Measurements from ENCODE around the gene TPRX2. TPM values are rescaled to one million over a fixed set of nuclear protein-coding genes. Genes with fewer than 3 reads are reported as not detected.
"Not testable (repeated sequence)": the region's sequence is repeated elsewhere in the genome, so short reads cannot be mapped to it uniquely, and the experiment has no call there.

TPRX2 gene
- total and polyA plus RNA-seq, 2 donors (not counting 1 experiment from before 2014, with no cell fraction given): not detected

DNA sequence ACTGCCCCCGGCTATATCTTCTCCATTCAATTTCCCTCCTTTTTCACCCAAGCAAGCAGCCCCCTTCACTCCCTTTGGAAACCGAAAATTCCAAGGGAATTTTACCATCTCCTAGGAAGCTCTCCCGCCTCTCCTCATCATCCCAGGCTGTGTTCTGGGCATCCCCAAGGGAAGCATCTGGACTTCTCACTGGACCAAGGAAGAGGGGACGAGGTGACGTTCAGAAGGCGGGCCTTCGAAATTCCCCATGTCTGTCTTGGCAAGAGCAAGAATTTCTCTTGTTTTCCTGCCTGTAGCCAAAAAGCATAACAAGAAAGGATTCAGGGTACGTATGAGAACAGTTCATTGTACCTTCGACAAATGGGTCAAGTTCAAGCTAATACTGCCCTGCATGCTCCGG lies 6.1 kb downstream of the TPRX2 start:
- no peaks in the 10 kb centered on the region for H3K9me3 ChIP-seq (ENCODE audit: control insufficient read depth, insufficient read depth, low read depth, low read length)
- H4K20me1 ChIP-seq (ENCODE audit: control insufficient read depth, extremely low read depth, insufficient read depth, low read length): no peaks in the 10 kb centered on the region
- no peak overlapping the region for H3K4me3 ChIP-seq (replicated peaks in 1 of 4; ENCODE audit: control extremely low read depth in 1 of 4, insufficient read depth in 1 of 4, low read depth in 3 of 4, low read length in 4 of 4)
- no peak overlapping the region for H3K4me2 ChIP-seq (ENCODE audit: extremely low read depth, insufficient read depth, low read length)
- DNase-seq (ENCODE audit: low read depth in 2 of 2): no peak
- no peak overlapping the region for H3K9ac ChIP-seq (ENCODE audit: insufficient read depth, low read length)
- no peaks in the 10 kb centered on the region for H3K79me2 ChIP-seq (ENCODE audit: control insufficient read depth, insufficient read depth, low read length)
- no peaks in the 10 kb centered on the region for H3K27me3 ChIP-seq (ENCODE audit: control insufficient read depth, insufficient read depth, low read length)
- H3K4me1 ChIP-seq (ENCODE audit: control insufficient read depth, extremely low read depth, insufficient read depth, low read length): no peaks in the 10 kb centered on the region
- H3K27ac ChIP-seq (ENCODE audit: insufficient read depth, low read length): no peak overlapping the region
- H2AFZ ChIP-seq (ENCODE audit: low read length): no peak overlapping the region
- no peak for TF ChIP-seq EZH2 (IDR thresholded peaks at IDR 0.05; ENCODE audit: low read length, missing control alignments)
- TF ChIP-seq, protein P1, sequence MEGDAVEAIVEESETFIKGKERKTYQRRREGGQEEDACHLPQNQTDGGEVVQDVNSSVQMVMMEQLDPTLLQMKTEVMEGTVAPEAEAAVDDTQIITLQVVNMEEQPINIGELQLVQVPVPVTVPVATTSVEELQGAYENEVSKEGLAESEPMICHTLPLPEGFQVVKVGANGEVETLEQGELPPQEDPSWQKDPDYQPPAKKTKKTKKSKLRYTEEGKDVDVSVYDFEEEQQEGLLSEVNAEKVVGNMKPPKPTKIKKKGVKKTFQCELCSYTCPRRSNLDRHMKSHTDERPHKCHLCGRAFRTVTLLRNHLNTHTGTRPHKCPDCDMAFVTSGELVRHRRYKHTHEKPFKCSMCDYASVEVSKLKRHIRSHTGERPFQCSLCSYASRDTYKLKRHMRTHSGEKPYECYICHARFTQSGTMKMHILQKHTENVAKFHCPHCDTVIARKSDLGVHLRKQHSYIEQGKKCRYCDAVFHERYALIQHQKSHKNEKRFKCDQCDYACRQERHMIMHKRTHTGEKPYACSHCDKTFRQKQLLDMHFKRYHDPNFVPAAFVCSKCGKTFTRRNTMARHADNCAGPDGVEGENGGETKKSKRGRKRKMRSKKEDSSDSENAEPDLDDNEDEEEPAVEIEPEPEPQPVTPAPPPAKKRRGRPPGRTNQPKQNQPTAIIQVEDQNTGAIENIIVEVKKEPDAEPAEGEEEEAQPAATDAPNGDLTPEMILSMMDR (conservative IDR thresholded peaks at IDR 0.05 in 1 of 2, IDR thresholded peaks at IDR 0.05 in 1 of 2; ENCODE audit: low read depth in 1 of 2, low read length in 2 of 2): no peak
- H3K36me3 ChIP-seq (ENCODE audit: control insufficient read depth, insufficient read depth, low read length): no peaks in the 10 kb centered on the region

DNA sequence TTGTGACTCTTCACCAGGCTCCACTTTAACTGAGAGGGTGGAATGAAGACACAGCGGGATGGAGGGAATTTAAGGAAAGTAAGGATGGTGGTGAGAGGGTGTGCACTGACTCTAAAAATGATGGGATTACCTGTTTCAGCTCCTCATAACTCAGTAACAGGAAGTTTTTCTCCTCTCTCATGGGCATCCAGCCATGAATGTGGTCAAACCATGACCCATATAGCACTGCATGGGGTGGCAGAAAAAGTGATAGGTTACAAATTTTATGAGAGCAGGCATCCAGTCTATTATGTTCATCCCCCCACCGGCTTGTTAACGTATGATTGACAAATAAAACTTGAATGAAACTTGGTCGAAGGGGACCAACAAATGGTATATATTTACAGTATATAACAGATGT lies 19.9 kb downstream of the TPRX2 start:
- Histone ChIP-seq H3K27me3 (ENCODE audit: control insufficient read depth, insufficient read depth, low read length) (no peaks in the 10 kb centered on the region), H3K4me1 (ENCODE audit: control insufficient read depth, extremely low read depth, insufficient read depth, low read length) (no peaks in the 10 kb centered on the region), H3K4me2 (ENCODE audit: extremely low read depth, insufficient read depth, low read length) (no peak overlapping the region), H3K9me3 (ENCODE audit: control insufficient read depth, insufficient read depth, low read depth, low read length) (no peaks in the 10 kb centered on the region), H3K36me3 (ENCODE audit: control insufficient read depth, insufficient read depth, low read length) (no peaks in the 10 kb centered on the region), H3K4me3 (replicated peaks in 1 of 4; ENCODE audit: control extremely low read depth in 1 of 4, insufficient read depth in 1 of 4, low read depth in 3 of 4, low read length in 4 of 4) (no peak overlapping the region), H3K9ac (ENCODE audit: insufficient read depth, low read length) (no peak overlapping the region), H2AFZ (ENCODE audit: low read length) (no peak overlapping the region), H3K27ac (ENCODE audit: insufficient read depth, low read length) (no peak overlapping the region), H3K79me2 (ENCODE audit: control insufficient read depth, insufficient read depth, low read length) (no peaks in the 10 kb centered on the region), H4K20me1 (ENCODE audit: control insufficient read depth, extremely low read depth, insufficient read depth, low read length) (no peaks in the 10 kb centered on the region)
- no peak for DNase-seq (ENCODE audit: low read depth in 2 of 2)
- TF ChIP-seq EZH2 (IDR thresholded peaks at IDR 0.05; ENCODE audit: low read length, missing control alignments): no peak
- TF ChIP-seq, protein P1 (conservative IDR thresholded peaks at IDR 0.05 in 1 of 2, IDR thresholded peaks at IDR 0.05 in 1 of 2; ENCODE audit: low read depth in 1 of 2, low read length in 2 of 2): no peak

DNA sequence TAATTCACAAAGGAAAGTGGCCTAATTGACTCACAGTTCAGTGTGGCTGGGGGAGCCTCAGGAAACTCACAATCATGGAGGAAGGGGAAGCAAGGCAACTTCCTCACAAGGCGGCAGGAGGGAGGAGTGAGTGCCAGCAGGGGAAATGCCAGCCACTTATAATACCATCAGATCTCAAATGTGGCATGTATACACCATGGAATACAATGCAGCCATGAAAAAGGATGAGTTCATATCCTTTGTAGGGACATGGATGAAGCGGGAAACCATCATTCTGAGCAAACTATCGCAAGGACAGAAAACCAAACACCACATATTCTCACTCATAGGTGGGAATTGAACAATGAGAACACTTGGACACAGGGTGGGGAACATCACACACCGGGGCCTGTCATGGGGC lies 20.4 kb downstream of the TPRX2 start:
- not testable (repeated sequence) for H4K20me1 ChIP-seq (ENCODE audit: control insufficient read depth, extremely low read depth, insufficient read depth, low read length); H3K27ac ChIP-seq (ENCODE audit: insufficient read depth, low read length); H3K27me3 ChIP-seq (ENCODE audit: control insufficient read depth, insufficient read depth, low read length); H3K36me3 ChIP-seq (ENCODE audit: control insufficient read depth, insufficient read depth, low read length); H3K79me2 ChIP-seq (ENCODE audit: control insufficient read depth, insufficient read depth, low read length); H3K4me2 ChIP-seq (ENCODE audit: extremely low read depth, insufficient read depth, low read length); H3K4me1 ChIP-seq (ENCODE audit: control insufficient read depth, extremely low read depth, insufficient read depth, low read length); H3K9me3 ChIP-seq (ENCODE audit: control insufficient read depth, insufficient read depth, low read depth, low read length); H2AFZ ChIP-seq (ENCODE audit: low read length); H3K9ac ChIP-seq (ENCODE audit: insufficient read depth, low read length); DNase-seq (ENCODE audit: low read depth in 2 of 2); H3K4me3 ChIP-seq (replicated peaks in 1 of 4; ENCODE audit: control extremely low read depth in 1 of 4, insufficient read depth in 1 of 4, low read depth in 3 of 4, low read length in 4 of 4)
